Mammary microvascular endothelial cell (primary cell): ENCODE data around the gene IRX3. TPM values are rescaled to one million over a fixed set of nuclear protein-coding genes. Genes with fewer than 3 reads are reported as not detected.

Experiments used
- total RNA-seq: library from RNA; depleted of rRNA; stranded (reverse); fragments of >200 nt; gene quantifications from 2 replicates; pipeline ENCODE4 v1.2.3, GENCODE V29; 2015

IRX3 gene
- total RNA-seq: 0.20 and 0.30 TPM in 2 replicates

DNA sequence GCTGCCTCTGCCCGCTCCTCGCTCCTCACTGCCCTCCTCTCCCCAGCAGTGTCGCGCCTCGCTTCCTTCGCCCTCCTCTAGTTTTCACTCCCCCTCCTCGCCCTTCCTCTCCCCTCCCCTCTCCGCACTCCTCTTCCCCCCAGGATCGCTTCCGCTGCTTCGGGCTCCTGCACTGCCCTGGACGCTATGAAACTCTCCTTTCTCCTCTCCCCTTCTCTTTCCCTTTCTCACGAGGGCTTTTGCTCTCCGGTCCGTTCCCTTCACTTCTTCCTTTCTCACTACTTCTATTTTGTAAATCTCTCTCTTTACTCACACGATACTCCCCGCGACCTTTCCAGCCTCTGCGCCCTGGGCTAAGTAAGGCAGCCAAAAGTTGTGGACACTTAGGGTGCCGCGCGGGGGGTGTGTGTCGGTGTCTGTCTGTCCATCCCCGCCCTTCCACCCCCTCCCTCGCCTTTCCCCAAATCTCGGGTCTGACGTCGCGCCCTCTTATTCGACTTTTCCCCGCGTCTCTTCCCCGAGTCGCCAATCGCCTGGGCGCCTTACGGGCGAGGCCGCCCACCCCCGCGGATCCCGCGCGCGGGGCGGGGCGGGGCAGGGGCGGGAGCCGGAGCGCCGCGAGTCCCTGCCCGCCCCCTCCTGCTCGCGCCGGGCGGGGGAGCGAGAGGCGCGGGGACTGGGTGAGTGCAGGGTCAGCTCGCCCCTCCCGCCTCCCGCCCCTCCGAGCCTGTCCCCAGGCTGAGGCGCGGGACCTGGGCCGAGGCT is at the start of gene IRX3:
IRX3 (minus strand) TSS at position 422 of the 765 bp plus-strand sequence. CDS start 737 bp downstream, outside the sequence.

